B cell (primary cell): Measurements from ENCODE around the gene MYRIP. TPM values are rescaled to one million over a fixed set of nuclear protein-coding genes. Genes with fewer than 3 reads are reported as not detected.
"Not testable (repeated sequence)": the region's sequence is repeated elsewhere in the genome, so short reads cannot be mapped to it uniquely, and the experiment has no call there.

Experiments used
- ATAC-seq: fragments of 200-7000 bp; cut with Tn5 transposase; one replicate; pipeline ENCODE4 v1.10.0; 2021; ENCODE audit warnings: low read depth, mild to moderate bottlenecking, moderate number of reproducible peaks, moderate library complexity
- CTCF ChIA-PET: fragments of 350-600 bp; sonication (Branson Sonifier 250); formaldehyde crosslinking; loops from one replicate; lab custom pipeline; 2021; ENCODE audit warnings: antibody characterized with exemption, inconsistent platforms; lab: Charles Lee
- POLR2A ChIA-PET: fragments of 350-600 bp; sonication (Branson Sonifier 250); formaldehyde crosslinking; loops from one replicate; lab custom pipeline; 2021; ENCODE audit warnings: antibody characterized with exemption; lab: Charles Lee
- DNase-seq: peaks from one replicate; pipeline ENCODE4 v3.0.0; 2013
- H2AFZ ChIP-seq: 2 replicates; pipeline ENCODE4 v1.6.1; 2012; ENCODE audit warnings: mild to moderate bottlenecking, low read depth, low read length; ENCODE audit not compliant: insufficient read depth, poor library complexity, severe bottlenecking
- H3K27ac ChIP-seq, 2 donors: 1 replicate in 1 of 2; 2 replicates in 1 of 2; pipeline ENCODE4 v1.5.1; 2012 to 2013; ENCODE audit warnings: low read length in 2 of 2, mild to moderate bottlenecking in 2 of 2, moderate library complexity in 1 of 2
- H3K27me3 ChIP-seq, 4 experiments: fragments of 200-600 bp in 1 of 4; sonication (generic) in 1 of 4; replicated peaks in 1 of 4; 1 replicate in 2 of 4; 2 replicates in 2 of 4; pipeline versions ENCODE4 v1.6.1 to v1.7.0; 2013 to 2016; ENCODE audit warnings: low read length in 3 of 4, mild to moderate bottlenecking in 2 of 4, mixed read lengths in 1 of 4, moderate library complexity in 1 of 4; ENCODE audit not compliant: insufficient read depth in 4 of 4, control insufficient read depth in 3 of 4; ENCODE audit errors: control extremely low read depth in 1 of 4
- H3K36me3 ChIP-seq, 2 experiments: replicated peaks in 1 of 2; 1 replicate in 1 of 2; 2 replicates in 1 of 2; pipeline versions ENCODE4 v1.6.1 to v1.7.1; 2013; ENCODE audit warnings: low read length in 1 of 2; ENCODE audit not compliant: insufficient read depth in 2 of 2, control insufficient read depth in 1 of 2; ENCODE audit errors: control extremely low read depth in 1 of 2, extremely low read depth in 1 of 2
- H3K4me1 ChIP-seq, 2 donors: fragments of 200-600 bp in 1 of 2; sonication (generic) in 1 of 2; 1 replicate in 1 of 2; 2 replicates in 1 of 2; pipeline versions ENCODE4 v1.5.1 to v1.6.1; 2013 to 2017; ENCODE audit warnings: low read length in 2 of 2; ENCODE audit not compliant: control insufficient read depth in 2 of 2, insufficient read depth in 2 of 2
- H3K4me2 ChIP-seq: replicated peaks from 2 replicates; pipeline ENCODE3; 2012; ENCODE audit warnings: mild to moderate bottlenecking, low read depth, low read length; ENCODE audit not compliant: poor library complexity, severe bottlenecking
- H3K4me3 ChIP-seq, 5 experiments: fragments of 200-600 bp in 1 of 5; sonication (generic) in 1 of 5; 1 replicate in 3 of 5; 2 replicates in 2 of 5; pipeline versions ENCODE4 v1.5.1 to v1.7.0; 2011 to 2016; ENCODE audit warnings: low read length in 4 of 5, mild to moderate bottlenecking in 4 of 5, low read depth in 2 of 5, control low read depth in 1 of 5, moderate library complexity in 1 of 5; ENCODE audit not compliant: insufficient read depth in 1 of 5; ENCODE audit errors: control extremely low read depth in 1 of 5, extremely low read depth in 1 of 5
- H3K79me2 ChIP-seq: fragments of 200-600 bp; sonication (generic); one replicate; pipeline ENCODE4 v1.6.0; 2016; ENCODE audit warnings: low read length; ENCODE audit not compliant: control insufficient read depth, insufficient read depth
- H3K9ac ChIP-seq: fragments of 200-600 bp; sonication (generic); 2 replicates; pipeline ENCODE4 v1.6.1; 2017; ENCODE audit warnings: mild to moderate bottlenecking, low read length, moderate library complexity
- H3K9me3 ChIP-seq, 3 donors: one replicate each; pipeline versions ENCODE4 v1.6.1 to v1.7.1; 2013; ENCODE audit warnings: low read length in 2 of 3; ENCODE audit not compliant: control insufficient read depth in 2 of 3, insufficient read depth in 1 of 3; ENCODE audit errors: control extremely low read depth in 1 of 3
- H4K20me1 ChIP-seq: 2 replicates; pipeline ENCODE4 v1.6.0; 2012; ENCODE audit warnings: mild to moderate bottlenecking, low read length; ENCODE audit not compliant: insufficient read depth, control insufficient read depth, poor library complexity, severe bottlenecking
- H3K27ac Mint-ChIP-seq: one replicate; pipeline ENCODE4 v1.8.0; 2021; ENCODE audit warnings: mixed read lengths
- H3K27me3 Mint-ChIP-seq: one replicate; pipeline ENCODE4 v1.8.0; 2021; ENCODE audit warnings: mixed read lengths
- H3K4me1 Mint-ChIP-seq: one replicate; pipeline ENCODE4 v1.8.0; 2021; ENCODE audit warnings: mixed read lengths
- H3K4me3 Mint-ChIP-seq: one replicate; pipeline ENCODE4 v1.8.0; 2021; ENCODE audit warnings: mixed read lengths
- H3K9me3 Mint-ChIP-seq: one replicate; pipeline ENCODE4 v1.8.0; 2022; ENCODE audit warnings: mixed read lengths; ENCODE audit not compliant: insufficient read depth
- CTCF ChIP-seq: fragments of 200-600 bp; IDR thresholded peaks from one replicate; pipeline ENCODE4 v1.8.0; 2022; ENCODE audit warnings: antibody characterized with exemption, mild to moderate bottlenecking
- EZH2 ChIP-seq: IDR thresholded peaks from 2 replicates; pipeline ENCODE4 v1.6.1; 2012; ENCODE audit warnings: borderline replicate concordance, low read depth, mild to moderate bottlenecking, moderate library complexity, low read length; ENCODE audit not compliant: insufficient read depth, poor library complexity, severe bottlenecking
- WGBS: methylation state at CpG from one replicate; pipeline ENCODE4 v1.1.5; 2013; ENCODE audit warnings: missing lambda C conversion rate; ENCODE audit not compliant: insufficient coverage; 5-methylcytosine and 5-hydroxymethylcytosine counted together
- intact Hi-C: fragments of 100-400 bp; cut with micrococcal nuclease; formaldehyde crosslinking; loops from one replicate; pipeline ENCODE4 v1.10.0; 2022
- polyA plus RNA-seq: library from polyadenylated mRNA; depleted of rRNA; stranded (reverse); fragments of >200 nt; gene quantifications from 2 replicates; pipeline ENCODE4 v1.2.3, GENCODE V29; 2012
- total RNA-seq, 2 donors: library from RNA; stranded (reverse); fragments of 120-200 nt in 1 of 2; gene quantifications; 1 replicate in 1 of 2; 2 replicates in 1 of 2; pipeline versions ENCODE4 v1.2.3 to v1.2.4, GENCODE V29; 2013 to 2022

MYRIP gene
- total and polyA plus RNA-seq, 2 donors (not counting 1 experiment from before 2014, with no cell fraction given): 0.03 to 0.10 TPM

GRCh38 chr3:40130721-40131120 is 321.3 kb downstream of the MYRIP start:
- intact Hi-C loops: no loop called here
- Histone ChIP-seq H3K9ac (no peak overlapping the region), H3K4me3 (no peak overlapping the region), H3K36me3 (no peaks in the 10 kb centered on the region), H3K4me1 (no peaks in the 10 kb centered on the region), H4K20me1 (no peaks in the 10 kb centered on the region), H2AFZ (no peak overlapping the region), H3K79me2 (no peaks in the 10 kb centered on the region), H3K27ac (no peak overlapping the region), H3K27me3 (no peaks in the 10 kb centered on the region), H3K9me3 (peaks cover 0 to 8% (median 0%) of the 10 kb centered on the region in 3 donors), H3K4me2 (no peak overlapping the region)
- peaks cover 3% of the 10 kb centered on the region for H3K4me1 Mint-ChIP-seq
- TF ChIP-seq EZH2 (no peak), CTCF (no peak)
- no peak for DNase-seq
- no peak for ATAC-seq
- no peak overlapping the region for H3K4me3 Mint-ChIP-seq
- POLR2A ChIA-PET: no interaction called here
- H3K27me3 Mint-ChIP-seq: no peaks in the 10 kb centered on the region
- CTCF ChIA-PET: no interaction called here
- no peak overlapping the region for H3K27ac Mint-ChIP-seq
- H3K9me3 Mint-ChIP-seq: no peaks in the 10 kb centered on the region

- H3K4me3 Mint-ChIP-seq, H3K4me1 ChIP-seq, H3K27me3 Mint-ChIP-seq, H3K36me3 ChIP-seq, H4K20me1 ChIP-seq, POLR2A ChIA-PET, H3K4me1 Mint-ChIP-seq, DNase-seq, H3K9me3 ChIP-seq, H3K79me2 ChIP-seq, CTCF ChIA-PET, ATAC-seq, H3K27ac Mint-ChIP-seq, H2AFZ ChIP-seq, H3K27ac ChIP-seq, H3K9ac ChIP-seq, H3K27me3 ChIP-seq, H3K9me3 Mint-ChIP-seq, intact Hi-C loops, H3K4me3 ChIP-seq, H3K4me2 ChIP-seq: not testable (repeated sequence)
- 96% methylated on average over 22 of the region's 22 CpGs for WGBS
Observed at GRCh38 chr3:40133886-40134575, 324.6 kb downstream of the MYRIP start.
